Fibroblast of skin of scalp (primary cell): ENCODE results near the gene ACTN4.

Experiments
- DNase-seq: peaks from one replicate; pipeline ENCODE4 v3.0.0-alpha.2; 2013

The ACTN4 gene

DNA sequence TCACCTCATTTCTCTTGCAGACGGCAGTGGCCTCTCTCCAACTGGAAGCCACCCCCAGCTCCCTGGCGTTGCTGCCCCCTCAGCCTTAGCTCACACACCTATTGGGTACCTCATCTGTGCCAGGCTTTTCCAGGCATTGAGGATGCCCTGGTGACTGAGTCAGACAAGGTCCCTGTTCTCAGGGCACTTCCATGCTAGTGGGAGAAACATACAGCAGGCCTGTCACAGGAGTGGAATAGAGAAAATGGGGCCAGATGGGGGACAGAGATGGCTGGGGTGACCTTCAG is 62.9 kb downstream of the ACTN4 start:
- DNase-seq, result no peak

GRCh38 chr19:38710928-38711725 is 63.7 kb downstream of the ACTN4 start:
- no peak for DNase-seq

DNA sequence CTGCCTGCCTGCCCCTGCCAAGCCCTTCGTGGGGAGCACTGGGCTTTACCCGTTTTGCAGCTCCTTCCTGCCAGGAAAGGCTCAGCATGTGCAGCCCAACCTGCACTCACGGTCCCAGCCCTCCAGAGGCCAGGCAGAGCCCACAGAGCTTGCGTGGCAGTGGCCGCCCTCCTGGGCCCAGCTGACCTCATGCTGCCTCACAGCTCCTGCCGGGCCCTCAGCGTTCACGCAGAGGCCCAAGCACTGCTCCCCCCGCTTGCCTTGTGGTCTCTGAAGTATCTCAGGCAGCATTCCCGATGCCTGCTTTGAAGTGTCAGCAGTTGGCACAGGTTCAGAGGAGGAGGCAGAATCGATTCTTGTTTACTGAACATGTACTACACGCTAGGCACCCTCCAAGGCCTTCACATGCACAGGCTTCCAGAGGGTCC is 64.3 kb downstream of the ACTN4 start:
- peak; percentile 89 for DNase-seq

GRCh38 chr19:38712161-38712748 is 64.8 kb downstream of the ACTN4 start:
- DNase-seq, result no peak

- no peak for DNase-seq
Measured at GRCh38 chr19:38713227-38713649, 65.8 kb downstream of the ACTN4 start.

GRCh38 chr19:38713865-38714264 is 66.4 kb downstream of the ACTN4 start:
- no peak for DNase-seq

- no peak for DNase-seq
Measured at GRCh38 chr19:38714354-38714778, 66.9 kb downstream of the ACTN4 start.

- no peak for DNase-seq
Measured at GRCh38 chr19:38715555-38715954, 68.1 kb downstream of the ACTN4 start.

DNA sequence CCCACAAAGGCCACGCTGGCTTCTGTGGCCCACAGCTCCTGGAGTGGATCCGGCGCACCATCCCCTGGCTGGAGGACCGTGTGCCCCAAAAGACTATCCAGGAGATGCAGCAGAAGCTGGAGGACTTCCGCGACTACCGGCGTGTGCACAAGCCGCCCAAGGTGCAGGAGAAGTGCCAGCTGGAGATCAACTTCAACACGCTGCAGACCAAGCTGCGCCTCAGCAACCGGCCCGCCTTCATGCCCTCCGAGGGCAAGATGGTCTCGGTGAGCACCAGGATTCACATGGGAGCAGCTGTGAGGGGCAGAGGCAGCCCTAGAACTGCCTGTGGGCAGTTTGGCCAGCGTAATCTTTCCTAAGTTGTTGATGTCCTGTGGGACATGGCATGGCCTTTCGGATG is 69.6 kb downstream of the ACTN4 start:
- DNase-seq, result no peak

GRCh38 chr19:38717855-38718254 is 70.4 kb downstream of the ACTN4 start:
- DNase-seq, result no peak

DNA sequence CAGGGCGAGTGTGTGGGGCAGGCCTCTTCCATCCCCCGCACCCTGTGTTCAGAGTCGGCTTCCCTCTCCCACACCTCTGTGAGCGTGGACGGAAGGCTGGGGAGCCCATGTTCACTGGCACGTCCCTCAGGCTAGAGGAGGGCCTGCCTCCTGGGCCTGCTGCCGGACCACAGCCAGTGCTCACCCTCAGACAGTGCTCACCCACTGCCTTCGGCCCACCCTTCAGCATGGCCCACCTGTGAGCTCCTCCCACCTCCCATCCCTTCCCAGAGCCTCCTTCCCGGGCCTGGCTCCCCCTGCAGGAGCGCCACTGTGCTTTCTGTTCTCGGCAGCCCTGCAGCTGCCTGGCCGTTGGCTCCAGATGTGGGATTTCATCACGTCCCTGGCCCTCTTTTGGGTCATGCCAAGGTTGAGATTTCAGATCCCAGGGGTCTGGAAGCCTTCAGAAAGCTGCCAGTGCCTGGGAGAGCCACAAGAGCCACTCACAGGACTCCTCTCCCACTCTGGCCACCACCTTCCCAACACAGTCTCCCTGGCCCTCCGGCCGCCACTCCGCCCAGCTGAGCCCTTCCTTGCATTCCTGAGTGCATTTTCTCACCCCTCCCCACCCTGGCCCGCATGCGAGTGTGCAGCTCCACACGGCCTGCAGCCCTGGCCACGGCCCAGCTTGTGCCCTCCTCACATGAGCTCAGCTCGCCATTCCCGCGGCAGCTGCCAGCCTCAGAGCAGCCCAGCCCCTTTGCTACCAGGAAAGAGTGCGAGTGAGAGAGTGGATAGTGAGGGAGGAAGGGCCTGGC is 71.5 kb downstream of the ACTN4 start:
- DNase-seq, result peak; percentile 83

DNA sequence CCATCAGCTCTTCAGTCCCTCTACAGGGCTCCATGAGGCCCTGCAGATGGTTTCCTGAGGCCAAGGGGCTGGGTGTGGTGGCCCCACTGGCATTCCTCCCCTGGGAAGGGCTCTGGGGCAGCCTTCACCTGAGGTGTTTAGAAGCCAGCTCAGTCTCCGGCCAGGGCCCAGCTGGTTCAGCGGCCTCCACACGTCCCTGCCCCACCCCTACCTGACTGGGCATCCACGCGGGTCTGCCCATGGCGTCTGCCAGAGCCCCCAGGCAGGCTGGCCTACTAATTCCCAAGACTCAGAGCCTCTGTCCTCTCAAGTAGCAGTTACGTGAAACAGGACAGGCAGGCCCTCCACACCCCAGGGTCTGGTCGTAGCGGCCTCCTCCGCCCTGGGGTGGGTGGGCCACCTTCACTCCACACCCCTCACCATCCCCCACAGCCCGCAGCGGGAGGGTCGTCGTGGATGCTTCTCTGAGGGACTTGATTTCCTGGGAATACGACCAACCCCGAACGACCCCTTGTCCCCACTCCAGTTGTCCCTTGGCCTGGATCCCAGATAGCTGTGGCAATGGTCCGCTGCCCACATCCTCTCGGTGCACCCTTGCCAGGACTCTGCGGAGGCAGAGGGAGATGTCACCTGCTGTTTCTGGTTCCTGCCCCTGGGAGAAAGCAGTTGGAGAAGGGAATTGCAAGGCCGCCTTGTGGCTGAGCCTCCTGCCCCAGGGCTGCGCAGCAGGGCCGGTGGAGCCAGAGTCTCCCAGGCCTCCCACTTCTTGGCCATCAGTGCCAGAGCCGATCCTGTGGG is 72.5 kb downstream of the ACTN4 start:
- peak; percentile 23 for DNase-seq

- DNase-seq, result no peak
Measured at GRCh38 chr19:38720559-38721236, 73.2 kb downstream of the ACTN4 start.

GRCh38 chr19:38721496-38721895 is 74.0 kb downstream of the ACTN4 start:
- DNase-seq, result no peak

GRCh38 chr19:38721979-38722773 is 74.7 kb downstream of the ACTN4 start:
- no peak for DNase-seq

DNA sequence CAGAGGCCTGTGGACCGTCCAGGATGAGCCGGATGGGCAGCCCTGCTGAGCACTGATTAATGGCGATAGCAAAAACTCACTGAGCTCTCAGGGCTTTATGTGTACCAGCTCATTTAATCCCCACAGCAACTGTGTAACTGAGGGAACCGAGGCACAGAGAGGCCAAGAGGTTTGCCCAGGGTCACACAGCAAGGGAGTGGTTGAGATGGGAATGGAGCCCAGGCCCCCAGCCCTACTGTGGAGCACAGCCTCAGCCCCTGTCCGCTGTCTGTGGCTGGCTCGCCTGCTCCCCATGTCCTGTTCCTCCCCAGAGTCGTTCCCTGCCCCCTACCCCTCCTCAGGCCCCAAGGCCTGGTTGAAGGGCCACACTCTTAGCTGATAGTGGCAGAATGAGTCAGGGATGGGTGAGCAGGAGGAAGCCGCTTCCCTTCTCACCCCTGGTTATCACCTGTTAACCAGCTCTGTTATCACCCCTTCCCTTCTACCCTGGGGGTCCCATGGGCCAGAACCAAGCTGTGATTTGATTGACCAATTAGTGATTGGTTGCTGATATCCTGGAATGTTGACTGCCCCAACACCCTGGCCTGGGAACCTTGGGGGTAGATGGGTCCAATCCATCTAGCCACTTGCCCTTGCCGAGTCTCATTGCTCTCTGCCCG is 75.6 kb downstream of the ACTN4 start:
- DNase-seq, result no peak

DNA sequence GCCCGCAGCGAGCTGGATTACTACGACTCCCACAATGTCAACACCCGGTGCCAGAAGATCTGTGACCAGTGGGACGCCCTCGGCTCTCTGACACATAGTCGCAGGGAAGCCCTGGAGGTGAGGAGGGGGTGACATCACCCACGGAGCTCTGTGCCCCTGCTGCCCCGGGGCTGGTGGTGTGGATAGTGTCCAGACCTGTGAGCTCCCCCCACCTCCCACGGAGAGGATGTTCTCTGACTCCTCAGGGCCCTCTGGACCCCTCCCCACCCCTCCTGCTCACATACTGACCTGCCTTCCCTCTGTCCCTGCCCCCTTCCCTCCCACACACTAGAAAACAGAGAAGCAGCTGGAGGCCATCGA is 76.1 kb downstream of the ACTN4 start:
- DNase-seq, result no peak

- no peak for DNase-seq
Measured at GRCh38 chr19:38723990-38724854, 76.8 kb downstream of the ACTN4 start.

DNA sequence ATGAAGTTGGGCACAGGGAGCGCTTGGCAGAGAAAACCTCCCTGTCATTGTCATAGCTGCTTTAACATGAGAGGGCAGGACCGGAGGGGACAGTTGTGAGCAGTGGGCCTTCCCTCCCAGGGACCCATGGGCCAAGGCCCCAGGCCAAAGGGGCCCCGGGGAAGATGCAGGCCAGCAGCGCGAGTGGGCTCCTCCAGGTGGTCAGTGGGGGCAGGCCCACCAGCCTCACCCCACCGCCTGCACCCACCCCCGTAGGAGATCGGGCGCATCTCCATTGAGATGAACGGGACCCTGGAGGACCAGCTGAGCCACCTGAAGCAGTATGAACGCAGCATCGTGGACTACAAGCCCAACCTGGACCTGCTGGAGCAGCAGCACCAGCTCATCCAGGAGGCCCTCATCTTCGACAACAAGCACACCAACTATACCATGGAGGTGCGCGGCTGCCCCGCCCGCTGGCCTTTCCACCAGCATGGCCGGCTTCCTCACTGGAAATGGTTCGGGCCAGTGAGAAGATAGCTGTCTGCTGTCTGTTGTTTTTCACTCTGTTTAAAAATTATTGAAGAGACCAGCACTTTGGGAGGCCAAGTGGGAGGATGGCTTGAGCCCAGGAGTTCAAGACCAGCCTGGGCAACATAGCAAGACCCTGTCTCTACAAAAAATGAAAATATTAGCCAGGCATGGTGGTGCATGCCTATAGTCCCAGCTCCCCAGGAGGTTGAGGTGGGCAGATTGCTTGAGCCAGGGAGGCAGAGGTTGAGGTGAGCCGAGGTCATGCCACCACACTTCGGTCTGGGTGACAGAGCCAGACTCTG is 78.2 kb downstream of the ACTN4 start:
- no peak for DNase-seq
